WI38 (cell line): Measurements from ENCODE around the gene WIZ.

Experiments
- H3K4me3 ChIP-seq: 2 replicates; pipeline ENCODE4 v1.5.1; 2011; ENCODE audit warnings: low read depth, mild to moderate bottlenecking, control low read depth, low read length
- CTCF ChIP-seq: IDR thresholded peaks from 2 replicates; pipeline ENCODE4 v1.5.1; 2012; ENCODE audit warnings: low read depth, mild to moderate bottlenecking, control low read depth, low read length

The WIZ gene

GRCh38 chr19:15403151-15403531 lies 46.6 kb downstream of the WIZ start:
- TF ChIP-seq CTCF: no peak
- H3K4me3 ChIP-seq: no peak overlapping the region

GRCh38 chr19:15402411-15403150 lies 47.2 kb downstream of the WIZ start:
- no peak for TF ChIP-seq CTCF
- no peak overlapping the region for H3K4me3 ChIP-seq

GRCh38 chr19:15401397-15401710 lies 48.4 kb downstream of the WIZ start:
- no peak for TF ChIP-seq CTCF
- H3K4me3 ChIP-seq: no peak overlapping the region

GRCh38 chr19:15400521-15401396 lies 49.0 kb downstream of the WIZ start:
- TF ChIP-seq CTCF: no peak

GRCh38 chr19:15399635-15400034 lies 50.1 kb downstream of the WIZ start:
- TF ChIP-seq CTCF: no peak
- no peak overlapping the region for H3K4me3 ChIP-seq

More at GRCh38 chr19:15400521-15401396, 49.0 kb downstream of the WIZ start:
- H3K4me3 ChIP-seq: no peak overlapping the region

- TF ChIP-seq CTCF: no peak
- no peak overlapping the region for H3K4me3 ChIP-seq
These were observed 50.6 kb downstream of the WIZ start for GRCh38 chr19:15399234-15399515.

GRCh38 chr19:15398501-15399233 lies 51.1 kb downstream of the WIZ start:
- H3K4me3 ChIP-seq: no peak overlapping the region
- TF ChIP-seq CTCF: no peak
